Activated CD4-positive, alpha-beta memory T cell treated with anti-CD3 and anti-CD28 coated beads, Interleukin-2, amount 10 ng/mL, durations not matched to agents 7 days and 5 days (primary cell): Measurements from ENCODE around the gene OR56A3. TPM values are rescaled to one million over a fixed set of nuclear protein-coding genes. Genes with fewer than 3 reads are reported as not detected.
"Not testable (repeated sequence)": the region's sequence is repeated elsewhere in the genome, so short reads cannot be mapped to it uniquely, and the experiment has no call there.

Source experiments
- CTCF ChIA-PET: fragments of 350-600 bp; sonication (Branson Sonifier 250); formaldehyde crosslinking; loops from one replicate; lab custom pipeline; 2021; ENCODE audit warnings: antibody characterized with exemption, inconsistent platforms; lab: Charles Lee
- POLR2A ChIA-PET: fragments of 350-600 bp; sonication (Branson Sonifier 250); formaldehyde crosslinking; loops from one replicate; lab custom pipeline; 2021; ENCODE audit warnings: antibody characterized with exemption; lab: Charles Lee
- DNase-seq: peaks from one replicate; pipeline ENCODE4 v3.0.0-alpha.2; 2020
- H3K27ac Mint-ChIP-seq: one replicate; pipeline ENCODE4 v1.8.0; 2021; ENCODE audit warnings: mild to moderate bottlenecking, mixed read lengths
- H3K27me3 Mint-ChIP-seq: one replicate; pipeline ENCODE4 v1.8.0; 2021; ENCODE audit warnings: mixed read lengths
- H3K36me3 Mint-ChIP-seq: one replicate; pipeline ENCODE4 v1.8.0; 2021; ENCODE audit warnings: low read depth, mixed read lengths
- H3K4me1 Mint-ChIP-seq: one replicate; pipeline ENCODE4 v1.8.0; 2021; ENCODE audit warnings: mixed read lengths
- H3K4me3 Mint-ChIP-seq: one replicate; pipeline ENCODE4 v1.8.0; 2021; ENCODE audit warnings: mild to moderate bottlenecking, mixed read lengths
- H3K9me3 Mint-ChIP-seq: one replicate; pipeline ENCODE4 v1.8.0; 2021; ENCODE audit warnings: mixed read lengths
- total RNA-seq, 2 experiments: library from RNA; stranded (reverse); gene quantifications; one replicate each; pipeline ENCODE4 v1.2.3, GENCODE V29; 2021

Gene OR56A3
- total RNA-seq, 2 experiments from 2014 or later = not detected

- Mint-ChIP-seq H3K9me3 (peaks cover 29% of the 10 kb centered on the region), H3K4me1 (no peaks in the 10 kb centered on the region), H3K36me3 (no peaks in the 10 kb centered on the region), H3K4me3 (no peak overlapping the region), H3K27me3 (no peaks in the 10 kb centered on the region), H3K27ac (no peak overlapping the region)
- DNase-seq = no peak
- CTCF ChIA-PET = no interaction called here
- POLR2A ChIA-PET = no interaction called here
Observed at GRCh38 chr11:5933116-5933515, 8.9 kb upstream of the OR56A3 start.

DNA sequence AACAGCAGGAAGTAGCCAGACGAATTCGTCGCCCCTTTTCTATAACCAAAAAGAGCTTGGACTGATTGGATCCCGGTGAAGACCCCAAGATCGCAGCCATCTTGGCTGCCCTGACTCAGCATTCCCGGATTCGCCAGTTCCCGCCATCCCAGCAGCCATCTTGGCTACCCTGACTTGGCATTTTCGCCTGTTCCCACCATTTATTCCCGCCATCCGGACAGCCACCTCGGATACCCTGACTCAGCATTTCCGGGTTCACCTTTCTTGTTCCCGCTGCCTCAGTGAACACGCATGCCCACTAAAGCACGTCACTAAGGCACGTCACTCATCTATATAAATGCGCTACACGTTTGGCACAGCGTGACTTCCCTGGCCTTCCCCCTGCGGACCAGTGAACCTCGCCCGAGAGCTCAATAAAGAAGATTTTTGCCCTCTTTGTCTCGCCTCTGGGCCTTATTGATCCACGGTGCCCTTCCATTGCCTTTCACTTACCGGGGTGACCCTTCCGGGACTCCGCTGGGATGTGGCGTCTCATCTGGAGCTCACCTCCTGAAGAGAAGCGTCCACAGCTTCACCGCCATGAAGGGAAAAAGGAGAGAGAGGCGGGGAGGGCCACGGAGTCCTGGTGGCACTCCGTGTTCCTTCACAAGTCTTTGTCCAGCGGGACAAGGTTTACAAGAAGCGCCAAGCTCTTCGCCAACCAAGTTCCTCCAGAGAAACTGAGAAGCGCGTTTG lies 4.0 kb upstream of the OR56A3 start:
- H3K36me3 Mint-ChIP-seq = no peaks in the 10 kb centered on the region
- no peak for DNase-seq
- no peak overlapping the region for H3K27ac Mint-ChIP-seq
- no peaks in the 10 kb centered on the region for H3K4me1 Mint-ChIP-seq
- H3K9me3 Mint-ChIP-seq = peaks cover 11% of the 10 kb centered on the region
- CTCF ChIA-PET = no interaction called here
- POLR2A ChIA-PET = no interaction called here
- no peak overlapping the region for H3K4me3 Mint-ChIP-seq
- H3K27me3 Mint-ChIP-seq = peaks cover 1% of the 10 kb centered on the region

DNA sequence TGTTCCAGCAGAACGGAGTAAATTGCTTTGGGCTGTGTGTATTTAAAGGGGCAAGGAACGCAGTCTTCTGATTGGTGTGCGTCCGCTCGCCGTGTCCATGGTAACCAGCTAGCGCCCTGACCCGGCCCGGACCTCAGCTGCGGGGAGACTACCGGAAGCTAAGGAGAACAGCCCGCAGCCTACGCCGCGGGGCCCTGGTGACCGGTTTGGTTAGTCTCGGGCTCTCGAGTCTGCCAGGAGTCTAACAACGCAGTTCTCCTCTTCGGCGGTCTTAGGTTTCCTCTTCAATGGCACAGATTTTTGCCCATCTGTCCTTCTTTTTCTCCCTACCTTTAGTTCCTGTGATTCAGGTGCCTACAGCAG lies 3.5 kb upstream of the OR56A3 start:
- POLR2A ChIA-PET = no interaction called here
- CTCF ChIA-PET = no interaction called here
- H3K27ac Mint-ChIP-seq = no peak overlapping the region
- H3K36me3 Mint-ChIP-seq = no peaks in the 10 kb centered on the region
- peaks cover 9% of the 10 kb centered on the region for H3K9me3 Mint-ChIP-seq
- H3K27me3 Mint-ChIP-seq = peaks cover 1% of the 10 kb centered on the region
- H3K4me1 Mint-ChIP-seq = no peaks in the 10 kb centered on the region
- H3K4me3 Mint-ChIP-seq = no peak overlapping the region
- DNase-seq = no peak

GRCh38 chr11:5940748-5941147 lies 1.3 kb upstream of the OR56A3 start:
- H3K9me3 Mint-ChIP-seq = peaks cover 7% of the 10 kb centered on the region
- DNase-seq = no peak
- H3K27me3 Mint-ChIP-seq = peaks cover 1% of the 10 kb centered on the region
- H3K27ac Mint-ChIP-seq = no peak overlapping the region
- ChIA-PET CTCF (no interaction called here), POLR2A (no interaction called here)
- no peak overlapping the region for H3K4me3 Mint-ChIP-seq
- no peaks in the 10 kb centered on the region for H3K36me3 Mint-ChIP-seq
- H3K4me1 Mint-ChIP-seq = no peaks in the 10 kb centered on the region

DNA sequence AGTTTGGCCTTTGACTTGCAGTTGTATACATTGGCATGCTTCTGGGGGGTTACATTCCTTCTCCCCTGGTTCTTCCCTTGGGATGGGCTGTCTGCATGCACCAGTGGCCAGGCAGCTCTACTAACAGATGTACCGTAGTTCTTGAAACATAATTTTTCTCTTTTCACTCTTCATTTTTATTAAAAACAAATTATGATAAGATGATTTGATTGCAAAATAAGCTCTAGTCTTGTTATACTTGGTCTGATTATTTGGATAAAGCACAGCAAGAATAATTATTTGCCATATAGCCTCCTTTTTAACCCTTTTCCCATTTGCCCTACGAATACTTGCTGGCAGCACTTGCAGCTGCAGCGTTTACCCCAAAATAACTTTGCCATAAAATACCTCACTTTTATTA lies 13.5 kb downstream of the OR56A3 start:
- Mint-ChIP-seq H3K27ac (no peak overlapping the region), H3K27me3 (peaks cover 1% of the 10 kb centered on the region), H3K36me3 (no peaks in the 10 kb centered on the region), H3K9me3 (no peaks in the 10 kb centered on the region), H3K4me3 (no peak overlapping the region), H3K4me1 (no peaks in the 10 kb centered on the region)
- ChIA-PET CTCF (no interaction called here), POLR2A (no interaction called here)
- no peak for DNase-seq

GRCh38 chr11:5960704-5961320 lies 18.8 kb downstream of the OR56A3 start:
- peaks cover 11% of the 10 kb centered on the region for H3K9me3 Mint-ChIP-seq
- H3K36me3 Mint-ChIP-seq, DNase-seq, H3K27me3 Mint-ChIP-seq, H3K4me1 Mint-ChIP-seq, CTCF ChIA-PET, POLR2A ChIA-PET, H3K27ac Mint-ChIP-seq, H3K4me3 Mint-ChIP-seq: not testable (repeated sequence)

DNA sequence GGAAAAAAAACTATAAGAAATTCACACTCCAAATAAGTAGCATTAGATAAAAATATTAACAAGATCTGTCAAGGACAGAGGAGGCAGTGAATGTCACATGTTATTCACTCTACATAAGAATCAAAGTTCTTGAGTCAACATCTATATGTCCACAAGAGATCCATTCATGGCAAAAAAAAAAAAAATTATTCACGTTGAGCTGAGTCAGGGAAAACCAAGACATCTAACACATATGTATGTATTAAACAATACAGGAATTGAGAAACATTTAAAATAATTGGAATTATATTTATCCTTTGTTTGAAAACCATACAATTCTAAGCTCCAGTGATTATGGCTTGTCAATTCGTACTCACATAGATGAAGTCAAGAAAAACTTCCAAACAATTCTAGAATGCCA lies 24.9 kb downstream of the OR56A3 start:
- Mint-ChIP-seq H3K9me3 (peaks cover 9% of the 10 kb centered on the region), H3K27ac (no peak overlapping the region), H3K4me3 (no peak overlapping the region), H3K27me3 (no peaks in the 10 kb centered on the region), H3K4me1 (no peaks in the 10 kb centered on the region), H3K36me3 (no peaks in the 10 kb centered on the region)
- CTCF ChIA-PET = no interaction called here
- POLR2A ChIA-PET = no interaction called here
- no peak for DNase-seq

DNA sequence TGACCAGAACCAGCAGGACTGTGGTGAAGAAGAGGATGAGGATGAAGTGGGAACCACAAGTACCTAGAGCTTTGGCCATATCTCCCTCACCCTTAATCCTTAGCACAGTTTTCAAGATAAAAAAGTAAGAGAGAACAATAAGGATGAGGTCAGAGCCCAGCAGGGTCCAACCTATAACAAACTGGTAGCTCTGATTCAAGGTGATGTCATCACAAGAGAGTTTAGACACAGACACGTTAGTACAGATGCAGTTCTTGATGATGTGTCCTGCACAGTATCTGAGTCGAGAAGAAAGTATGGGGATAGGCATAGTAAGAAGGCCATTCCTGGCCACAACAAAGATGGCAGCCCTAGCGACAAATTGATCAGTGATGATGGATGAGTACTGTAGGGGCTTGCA lies 25.7 kb downstream of the OR56A3 start:
- no peaks in the 10 kb centered on the region for H3K4me1 Mint-ChIP-seq
- no peak overlapping the region for H3K4me3 Mint-ChIP-seq
- POLR2A ChIA-PET = no interaction called here
- H3K9me3 Mint-ChIP-seq = peaks cover 7% of the 10 kb centered on the region
- H3K36me3 Mint-ChIP-seq = no peaks in the 10 kb centered on the region
- no peak overlapping the region for H3K27ac Mint-ChIP-seq
- H3K27me3 Mint-ChIP-seq = no peaks in the 10 kb centered on the region
- CTCF ChIA-PET = no interaction called here
- no peak for DNase-seq

DNA sequence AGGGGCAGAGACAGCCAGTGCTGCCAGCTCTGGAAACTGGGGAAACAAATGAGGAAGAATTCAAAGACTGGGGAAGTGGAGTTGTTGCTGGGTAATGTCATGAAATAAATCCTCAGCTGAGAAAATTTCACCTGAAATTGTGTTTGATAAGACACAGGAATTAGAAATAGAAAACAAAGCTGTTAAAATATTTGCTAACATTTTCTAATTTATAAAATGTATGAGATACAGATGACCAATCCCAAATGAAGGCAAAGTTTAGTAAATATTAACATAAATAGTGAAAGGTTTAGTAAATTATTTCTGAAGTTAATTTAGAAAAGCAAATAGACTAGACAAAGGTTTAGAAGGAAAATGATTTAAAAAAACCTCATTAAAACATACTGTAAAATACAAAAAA lies 26.3 kb downstream of the OR56A3 start, which contains the start of gene OR56A5:
Gene OR56A5, minus strand, starts transcription at position 101 of the 400 bp plus-strand sequence. Its CDS starts 0 bp downstream, at position 101.
- no peak within 1 kb of the TSS for H3K27ac Mint-ChIP-seq
- ChIA-PET POLR2A (no interaction called here), CTCF (no interaction called here)
- no peaks in the 10 kb centered on the region for H3K4me1 Mint-ChIP-seq
- H3K4me3 Mint-ChIP-seq = no peak within 1 kb of the TSS
- H3K9me3 Mint-ChIP-seq = peaks cover 4% of the 10 kb centered on the region
- DNase-seq = no peak
- H3K36me3 Mint-ChIP-seq = no peaks in the 10 kb centered on the region
- no peaks in the 10 kb centered on the region for H3K27me3 Mint-ChIP-seq

DNA sequence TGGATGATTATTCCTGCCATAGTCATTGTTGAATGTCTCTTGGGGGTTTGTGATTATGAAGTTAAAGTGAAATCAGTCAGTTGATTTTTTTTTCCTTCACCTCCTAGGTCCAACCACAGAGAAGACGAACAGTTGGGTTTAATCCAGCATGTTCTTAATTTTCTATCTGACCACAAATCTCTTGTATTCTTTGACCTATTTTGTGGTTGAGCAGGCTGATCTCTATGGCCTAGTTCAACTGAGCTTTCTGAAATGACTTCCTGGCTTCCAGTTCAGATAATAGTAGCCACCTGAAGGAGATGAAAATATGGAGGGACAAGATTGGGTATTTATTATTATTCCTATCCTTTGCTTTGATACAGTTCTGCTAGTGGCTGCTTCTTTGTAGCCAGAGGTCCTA lies 31.5 kb downstream of the OR56A3 start:
- ChIA-PET CTCF (no interaction called here), POLR2A (no interaction called here)
- H3K27me3 Mint-ChIP-seq = no peaks in the 10 kb centered on the region
- no peak overlapping the region for H3K27ac Mint-ChIP-seq
- H3K9me3 Mint-ChIP-seq = no peaks in the 10 kb centered on the region
- H3K4me1 Mint-ChIP-seq = no peaks in the 10 kb centered on the region
- no peaks in the 10 kb centered on the region for H3K36me3 Mint-ChIP-seq
- DNase-seq = no peak
- no peak overlapping the region for H3K4me3 Mint-ChIP-seq

GRCh38 chr11:5983443-5983842 lies 41.4 kb downstream of the OR56A3 start:
- Mint-ChIP-seq H3K9me3 (no peaks in the 10 kb centered on the region), H3K27ac (no peak overlapping the region), H3K4me3 (no peak overlapping the region), H3K4me1 (no peaks in the 10 kb centered on the region), H3K36me3 (no peaks in the 10 kb centered on the region), H3K27me3 (peaks cover 2% of the 10 kb centered on the region)
- POLR2A ChIA-PET = no interaction called here
- CTCF ChIA-PET = no interaction called here
- DNase-seq = no peak

- H3K27me3 Mint-ChIP-seq = peaks cover 9% of the 10 kb centered on the region
- no peaks in the 10 kb centered on the region for H3K4me1 Mint-ChIP-seq
- H3K9me3 Mint-ChIP-seq = no peaks in the 10 kb centered on the region
- POLR2A ChIA-PET = no interaction called here
- H3K27ac Mint-ChIP-seq = no peak within 1 kb of the TSS
- DNase-seq = no peak
- no peak within 1 kb of the TSS for H3K4me3 Mint-ChIP-seq
- CTCF ChIA-PET = no interaction called here
- H3K36me3 Mint-ChIP-seq = no peaks in the 10 kb centered on the region
Observed at GRCh38 chr11:5986885-5987284, 44.8 kb downstream of the OR56A3 start, which contains the start of gene OR52L1. OR52L1 (minus strand) TSS chr11:5986985; CDS start chr11:5986930, 55 bp downstream.

GRCh38 chr11:5989203-5989602 lies 47.2 kb downstream of the OR56A3 start:
- CTCF ChIA-PET = interaction anchor here (0.6 kb wide), 1 partner anchor 141 kb away, joined by 3 read pairs; no protein-coding TSS in a partner anchor
- POLR2A ChIA-PET = no interaction called here
- no peak overlapping the region for H3K4me3 Mint-ChIP-seq
- no peaks in the 10 kb centered on the region for H3K36me3 Mint-ChIP-seq
- no peak for DNase-seq
- no peak overlapping the region for H3K27ac Mint-ChIP-seq
- H3K4me1 Mint-ChIP-seq = no peaks in the 10 kb centered on the region
- H3K9me3 Mint-ChIP-seq = no peaks in the 10 kb centered on the region
- H3K27me3 Mint-ChIP-seq = peaks cover 9% of the 10 kb centered on the region

DNA sequence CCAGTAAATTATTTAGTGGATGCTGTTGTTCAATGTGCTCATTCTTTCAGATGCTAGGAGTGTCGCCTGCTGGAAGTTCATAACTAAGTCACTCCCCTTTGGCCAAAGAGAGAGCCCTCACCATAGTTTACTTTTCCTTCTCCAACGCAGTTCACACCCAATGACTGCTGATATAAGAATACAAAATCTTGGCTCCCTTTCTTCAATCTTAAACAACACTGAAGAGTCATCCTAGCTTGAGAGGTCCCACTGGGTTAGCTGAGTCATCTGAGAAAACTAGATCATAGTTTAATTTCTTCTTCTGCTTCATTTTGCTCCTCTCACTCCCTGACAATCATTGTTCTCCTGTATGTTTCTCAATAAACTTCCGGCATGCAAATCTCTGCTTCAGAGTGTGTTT lies 50.1 kb downstream of the OR56A3 start:
- Mint-ChIP-seq H3K4me1 (no peaks in the 10 kb centered on the region), H3K27ac (no peak overlapping the region), H3K4me3 (no peak overlapping the region), H3K9me3 (no peaks in the 10 kb centered on the region), H3K36me3 (no peaks in the 10 kb centered on the region), H3K27me3 (peaks cover 9% of the 10 kb centered on the region)
- ChIA-PET POLR2A (no interaction called here), CTCF (interaction anchor here (1.3 to 1.7 kb wide), 3 partner anchors 325 to 371 kb away, joined by 3 to 6 read pairs (median 4); no protein-coding TSS in a partner anchor)
- DNase-seq = no peak
